NCI-H345 treated with DMSO at 0.1 percent for 48 hours (cell line): ENCODE measurements around the gene THTPA.
A peak's percentile ranks its signal among the peaks of the same experiment; 100 is the strongest.
"Not testable (repeated sequence)": the region's sequence is repeated elsewhere in the genome, so short reads cannot be mapped to it uniquely, and the experiment has no call there.

Experiments used
- DNase-seq: peaks from one replicate; lab custom pipeline; 2025; ENCODE audit not compliant: unreplicated experiment; lab: John Stamatoyannopoulos, UW

The THTPA gene

DNA sequence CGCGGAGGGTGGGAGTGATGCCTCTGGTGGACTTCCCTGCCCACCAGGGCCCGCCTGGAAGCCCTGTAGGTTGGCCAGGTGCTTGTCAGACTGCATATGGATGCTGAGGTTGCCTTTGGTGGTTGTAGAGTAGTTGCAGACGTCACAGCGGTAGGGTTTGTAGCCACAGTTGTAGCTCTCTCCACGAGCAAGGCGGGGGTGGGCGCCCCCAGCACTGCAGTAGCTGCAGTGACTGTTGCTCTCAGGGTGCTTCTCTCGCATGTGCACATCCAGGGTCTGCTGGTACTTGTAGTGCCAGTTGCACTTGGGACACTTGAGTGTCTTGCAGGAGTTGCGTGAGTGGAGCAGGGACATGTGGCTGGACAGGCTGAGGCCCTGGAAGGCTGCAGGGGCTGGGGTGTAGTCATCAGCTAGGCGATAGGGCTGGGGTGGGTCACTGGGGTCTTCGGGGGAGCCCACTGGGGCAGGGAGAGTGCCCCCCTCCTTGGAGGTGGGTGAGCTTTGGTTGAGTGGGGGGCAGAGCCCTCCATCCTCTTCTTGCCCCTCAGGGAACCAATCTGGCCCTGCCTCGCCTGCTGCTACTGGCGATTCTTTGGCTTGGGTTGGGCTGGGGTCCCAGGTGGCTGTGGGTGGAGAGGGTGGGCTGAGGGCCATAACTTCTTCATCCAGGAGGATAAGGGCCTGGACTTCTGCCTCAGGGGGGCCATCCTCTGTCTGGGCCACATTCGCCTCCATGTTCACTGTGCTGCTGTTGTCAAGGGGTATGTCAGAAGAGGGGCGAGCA lies 22.2 kb upstream of the THTPA start:
- DNase-seq, result no peak

DNA sequence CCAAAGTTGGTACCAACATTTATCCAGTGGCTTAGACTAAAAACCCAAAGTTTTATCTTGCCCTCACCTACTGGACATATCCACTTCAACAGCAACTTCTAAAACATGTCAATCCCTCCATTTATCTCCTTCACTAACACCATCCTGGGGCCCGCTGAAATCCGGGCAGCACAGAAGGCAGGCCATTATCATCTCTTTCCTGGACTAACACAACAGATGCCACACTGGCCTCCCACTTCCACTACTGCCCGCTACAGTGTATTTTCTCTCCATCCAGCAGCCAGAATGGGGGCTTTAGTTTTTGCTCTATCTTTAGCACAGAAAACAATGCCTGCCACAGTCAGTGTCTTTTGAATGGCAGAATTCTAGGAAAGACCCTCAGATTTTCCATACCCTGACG lies 20.1 kb upstream of the THTPA start:
- no peak for DNase-seq

DNA sequence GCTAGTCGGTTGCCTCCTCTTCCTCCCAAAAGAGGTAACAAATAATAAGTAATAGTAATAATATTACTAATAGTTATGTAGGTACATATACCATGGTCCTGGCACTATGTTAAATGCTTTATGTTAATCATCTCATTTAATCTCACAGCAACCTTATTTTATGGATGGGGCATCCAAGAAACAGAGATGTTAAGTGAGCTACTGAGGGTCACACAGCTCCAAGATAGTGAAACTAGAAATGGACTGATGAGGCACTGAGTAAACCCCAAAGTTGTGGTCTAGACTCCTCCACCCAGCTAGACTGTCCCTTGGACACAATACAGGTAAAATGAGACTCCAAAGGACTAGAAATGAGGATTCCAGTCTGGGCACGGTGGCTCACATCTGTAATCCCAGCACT lies 19.6 kb upstream of the THTPA start:
- no peak for DNase-seq

DNA sequence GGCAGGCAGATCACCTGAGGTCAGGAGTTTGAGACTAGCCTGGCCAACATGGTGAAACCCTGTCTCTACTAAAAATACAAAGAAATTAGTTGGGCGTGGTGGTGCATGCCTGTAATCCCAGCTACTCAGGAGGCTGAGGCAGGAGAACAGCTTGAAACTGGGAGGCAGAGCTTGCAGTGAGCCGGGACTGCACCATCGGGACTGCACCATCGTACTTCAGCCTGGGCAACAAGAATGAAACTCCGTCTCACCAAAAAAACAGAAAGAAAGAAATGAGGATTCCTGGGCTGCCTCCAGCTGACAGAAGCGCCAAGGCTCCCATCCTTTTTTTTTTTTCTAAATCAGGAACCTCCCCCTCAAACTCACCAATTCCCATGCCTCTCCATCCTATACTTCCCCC lies 19.2 kb upstream of the THTPA start:
- not testable (repeated sequence) for DNase-seq

DNA sequence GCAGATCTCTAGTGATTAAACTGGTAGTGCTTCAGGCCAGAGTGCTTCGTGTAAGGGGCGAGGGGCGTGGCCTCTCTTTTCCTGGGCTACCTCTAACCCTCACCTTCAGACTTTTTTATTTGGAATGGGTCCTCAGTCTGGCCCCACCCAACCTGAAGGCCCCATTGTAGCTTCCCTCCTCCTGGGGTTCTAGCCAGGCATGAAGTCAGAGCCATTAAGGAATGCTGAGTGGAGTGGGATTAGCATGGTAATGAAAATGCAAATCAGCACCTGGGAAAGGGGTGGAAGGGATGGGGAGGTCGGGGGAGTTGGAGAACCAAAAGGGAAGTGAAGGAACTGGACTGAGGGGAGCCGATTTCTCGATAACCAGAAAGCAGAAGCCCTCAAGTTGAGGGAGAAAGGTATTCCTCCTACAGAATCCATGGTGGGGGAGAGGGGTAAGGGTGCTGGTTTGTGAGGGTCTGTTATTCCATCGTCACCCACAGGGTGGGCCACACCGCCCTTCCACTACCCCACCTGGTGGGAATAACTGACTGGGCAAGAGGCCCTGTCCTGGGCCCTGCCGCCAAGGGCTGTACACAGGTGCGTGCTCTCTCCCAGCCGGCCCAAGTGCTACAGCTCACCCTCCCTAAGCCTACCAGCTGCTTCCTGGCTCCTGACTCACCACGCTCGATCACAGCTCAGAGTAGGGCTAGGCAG lies 18.6 kb upstream of the THTPA start:
- no peak for DNase-seq

DNA sequence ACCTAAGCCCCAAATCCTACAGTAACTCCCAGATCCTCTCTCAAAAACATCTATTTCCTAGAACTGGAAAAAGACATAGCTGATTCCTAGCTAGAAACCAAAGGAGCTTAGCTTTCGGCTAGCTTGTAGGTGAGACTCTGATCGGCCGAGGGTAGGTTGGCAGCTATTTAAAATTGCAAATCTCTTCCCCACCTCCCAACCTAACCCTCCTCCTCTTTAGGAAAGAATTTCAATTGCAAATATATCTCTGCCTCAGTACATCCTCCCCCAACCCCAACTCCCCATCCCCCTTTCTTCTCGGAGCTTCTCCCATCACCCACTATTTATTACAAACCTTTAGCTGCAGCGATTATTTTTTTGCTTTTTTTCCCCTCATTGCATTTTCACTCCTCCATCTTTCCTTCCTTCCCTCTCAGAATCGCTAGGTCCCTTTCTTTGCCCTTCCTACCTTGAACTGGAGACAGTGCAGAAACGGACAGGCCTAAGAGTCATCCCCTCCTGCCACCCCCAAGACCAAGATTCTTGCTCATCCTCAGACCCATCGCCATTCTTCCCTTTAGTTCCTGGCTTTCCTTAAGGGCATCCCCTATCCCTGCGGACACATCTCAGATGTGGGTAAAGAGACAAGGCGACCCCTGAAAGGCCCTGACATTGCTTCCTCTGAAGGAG lies 17.9 kb upstream of the THTPA start:
- no peak for DNase-seq

DNA sequence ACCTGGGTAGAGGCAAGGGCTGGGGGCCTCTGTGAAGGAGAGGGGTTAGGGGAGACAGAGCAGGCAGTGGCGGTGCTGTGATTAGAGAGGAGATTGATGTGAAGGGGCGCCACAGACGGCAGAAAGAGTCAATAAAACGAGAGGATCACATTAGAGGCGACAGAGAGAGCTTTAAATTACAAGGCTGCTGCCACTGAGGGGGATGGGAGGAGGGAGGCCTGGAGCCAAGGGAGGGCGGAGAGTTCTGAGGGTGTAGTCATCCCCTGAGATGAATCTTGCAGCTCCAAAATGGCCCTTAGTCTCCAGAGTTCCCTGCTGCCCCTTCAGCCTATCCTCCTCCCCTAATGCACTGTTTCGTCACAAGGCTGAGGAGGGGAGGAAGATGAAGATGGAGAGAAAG lies 17.3 kb upstream of the THTPA start:
- no peak for DNase-seq

DNA sequence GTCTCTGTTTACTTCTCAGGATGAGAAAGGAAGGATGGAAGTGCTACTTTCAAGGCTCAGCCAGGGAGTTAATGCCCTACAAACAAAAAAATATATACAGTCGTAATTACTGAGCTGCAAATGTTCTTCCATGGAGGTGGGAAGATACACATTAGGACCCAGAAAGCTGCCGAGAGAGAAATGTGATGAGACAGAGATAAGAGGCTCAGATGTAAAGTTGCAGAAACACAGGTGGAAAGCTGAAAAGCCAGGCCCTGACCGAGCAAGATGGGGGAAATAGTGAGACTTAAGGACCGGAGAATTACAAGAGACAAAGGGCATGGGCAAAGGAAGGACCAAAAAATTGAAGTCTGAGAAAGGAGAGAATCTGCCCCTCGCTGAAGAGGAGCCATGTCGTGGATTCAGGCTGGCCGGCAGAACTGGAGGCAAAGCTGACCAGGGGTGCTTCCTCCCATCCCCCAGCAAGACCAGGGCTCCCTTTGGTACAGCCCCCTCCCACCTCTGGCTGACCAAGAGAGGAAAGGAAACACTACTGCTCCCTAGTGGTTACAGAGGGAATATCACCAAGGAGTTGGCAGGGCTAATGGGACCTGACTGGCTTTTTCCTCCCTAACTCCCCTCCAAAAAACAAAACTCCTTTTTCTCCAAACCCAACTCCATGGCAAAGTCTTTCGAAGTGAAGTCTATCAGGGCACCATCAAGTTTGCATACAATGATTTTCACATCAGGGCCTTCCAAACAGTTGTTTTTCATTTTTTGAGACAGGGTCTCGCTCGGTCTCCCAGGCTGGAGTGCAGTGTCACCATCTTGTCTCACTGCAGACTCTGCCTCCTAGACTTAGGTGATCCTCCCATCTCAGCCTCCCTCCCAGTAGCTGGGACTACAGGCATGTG lies 16.6 kb upstream of the THTPA start:
- DNase-seq, result peak; percentile 29

DNA sequence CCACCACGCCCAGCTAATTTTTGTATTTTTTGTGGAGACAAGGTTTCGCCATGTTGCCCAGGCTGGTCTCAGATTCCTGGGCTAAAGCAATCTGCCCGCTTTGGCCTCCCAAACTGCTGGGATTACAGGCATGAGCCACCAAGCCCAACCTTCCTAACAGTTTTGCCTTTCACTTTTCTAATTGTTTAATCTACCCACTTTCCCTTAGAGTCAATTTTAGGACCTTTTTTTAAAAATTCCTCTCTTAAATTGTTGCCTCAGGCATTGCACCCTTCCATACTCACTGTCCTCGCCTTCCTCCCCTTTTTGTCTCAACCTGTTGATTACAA lies 16.0 kb upstream of the THTPA start:
- DNase-seq, result no peak

DNA sequence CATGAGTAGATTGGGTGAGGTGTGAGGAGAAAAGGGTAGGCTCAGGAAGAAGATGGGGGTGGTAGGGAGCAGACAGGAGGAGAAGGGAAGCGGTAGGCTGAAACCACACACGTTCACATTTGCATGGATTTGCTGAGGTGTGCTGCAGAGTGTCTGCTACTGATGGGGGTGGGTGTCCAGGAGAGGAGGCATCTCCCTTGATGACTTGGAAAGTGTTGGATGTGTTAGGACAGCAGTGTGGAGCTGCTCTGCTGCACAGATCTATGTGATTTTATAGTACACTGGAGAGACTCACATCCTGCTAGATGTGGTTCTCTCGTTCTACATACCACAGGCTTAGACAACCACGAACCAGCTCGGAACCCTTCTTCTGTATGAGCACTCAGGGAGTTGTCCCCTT lies 13.8 kb upstream of the THTPA start:
- DNase-seq, result no peak

DNA sequence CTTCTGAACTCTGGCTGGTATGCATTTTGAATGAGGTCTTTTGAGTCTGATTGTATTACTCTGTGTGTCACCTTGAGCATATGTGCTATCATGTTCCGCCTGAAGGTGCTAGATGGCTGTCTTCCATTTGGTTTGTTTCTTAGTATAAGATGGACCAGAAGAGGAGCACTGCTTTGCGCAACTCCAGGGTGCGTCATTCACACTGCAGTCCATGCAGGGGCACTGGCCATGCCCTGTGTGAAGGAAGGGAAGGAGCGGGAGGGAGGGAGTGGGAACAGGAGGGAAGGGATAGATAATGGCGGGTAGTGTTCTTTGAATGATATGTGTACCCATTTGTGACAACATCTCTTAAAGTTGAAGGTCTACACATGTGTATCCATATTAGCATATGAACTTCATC lies 12.7 kb upstream of the THTPA start:
- no peak for DNase-seq

DNA sequence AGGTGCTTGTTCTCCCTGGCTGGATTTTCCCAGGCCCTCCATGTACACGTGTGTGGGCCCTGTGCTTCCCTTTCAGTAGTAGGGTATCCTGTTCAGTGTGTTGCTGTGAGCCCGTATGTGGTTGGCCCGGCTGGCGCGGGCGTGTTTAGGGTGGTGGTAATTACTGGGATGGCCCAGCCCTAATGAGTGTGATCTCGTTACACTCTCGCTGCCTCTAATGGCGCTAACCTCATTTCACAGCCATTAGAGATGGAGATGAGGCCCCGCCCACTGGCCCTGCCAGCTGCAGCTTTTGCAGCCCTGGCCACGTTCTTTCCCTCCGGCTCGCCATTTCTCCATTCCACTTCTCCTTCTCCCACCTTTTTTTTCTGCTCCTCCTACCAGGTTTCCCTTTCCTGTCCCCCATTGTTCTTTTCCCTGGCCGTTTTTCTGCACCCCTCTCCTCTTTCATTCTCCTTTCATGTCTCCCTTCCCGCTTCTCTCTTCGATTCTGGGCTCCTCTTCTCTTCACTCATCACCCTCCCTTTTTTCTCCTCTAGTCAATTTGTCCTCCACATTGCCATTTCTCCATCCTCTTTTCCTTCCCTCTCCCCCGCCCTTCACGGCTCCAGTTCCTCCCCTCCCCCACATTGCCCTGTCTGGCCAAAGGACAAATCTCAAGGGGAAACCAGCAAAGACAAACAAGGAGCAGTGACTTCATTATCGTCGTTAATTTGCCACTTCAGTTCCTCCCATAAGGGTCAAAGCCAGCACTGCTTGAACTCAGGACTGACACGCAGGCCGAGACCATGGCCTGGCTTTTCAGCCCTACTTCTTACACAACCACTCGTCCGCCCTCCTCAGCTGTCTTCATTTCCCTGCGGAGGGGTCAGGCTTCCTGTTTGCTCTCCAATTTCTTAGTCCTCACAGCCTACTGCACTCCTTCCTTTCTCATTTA lies 11.3 kb upstream of the THTPA start:
- no peak for DNase-seq

DNA sequence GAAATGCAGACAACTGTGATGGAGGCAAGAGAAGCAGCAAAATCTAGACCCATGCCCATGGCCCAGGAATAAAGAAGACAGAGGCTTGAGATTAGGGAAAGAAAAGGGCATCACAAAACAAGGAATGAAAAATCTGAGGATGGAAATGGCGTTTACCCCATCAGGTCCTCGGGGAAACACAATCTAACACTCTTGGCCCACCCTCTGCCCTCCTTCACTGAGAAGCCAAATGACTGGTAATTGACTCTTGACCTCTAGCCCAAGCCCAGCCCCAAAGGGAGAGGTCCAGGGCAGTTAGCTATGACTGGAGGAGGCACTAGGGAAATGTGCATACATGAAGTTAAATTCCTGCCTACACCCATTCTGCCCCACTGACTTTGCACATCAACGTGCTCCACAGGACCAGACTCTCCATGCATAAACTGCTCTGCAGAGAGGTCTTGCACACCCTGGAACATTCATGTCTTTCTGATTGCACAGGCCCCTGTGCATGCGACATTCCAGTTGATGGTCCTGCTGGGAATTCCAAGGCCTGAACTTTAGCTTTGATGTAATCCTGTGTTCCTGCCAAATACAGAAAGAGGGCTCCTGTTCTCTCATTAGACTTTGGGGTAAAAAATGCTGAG lies 10.2 kb upstream of the THTPA start:
- no peak for DNase-seq

DNA sequence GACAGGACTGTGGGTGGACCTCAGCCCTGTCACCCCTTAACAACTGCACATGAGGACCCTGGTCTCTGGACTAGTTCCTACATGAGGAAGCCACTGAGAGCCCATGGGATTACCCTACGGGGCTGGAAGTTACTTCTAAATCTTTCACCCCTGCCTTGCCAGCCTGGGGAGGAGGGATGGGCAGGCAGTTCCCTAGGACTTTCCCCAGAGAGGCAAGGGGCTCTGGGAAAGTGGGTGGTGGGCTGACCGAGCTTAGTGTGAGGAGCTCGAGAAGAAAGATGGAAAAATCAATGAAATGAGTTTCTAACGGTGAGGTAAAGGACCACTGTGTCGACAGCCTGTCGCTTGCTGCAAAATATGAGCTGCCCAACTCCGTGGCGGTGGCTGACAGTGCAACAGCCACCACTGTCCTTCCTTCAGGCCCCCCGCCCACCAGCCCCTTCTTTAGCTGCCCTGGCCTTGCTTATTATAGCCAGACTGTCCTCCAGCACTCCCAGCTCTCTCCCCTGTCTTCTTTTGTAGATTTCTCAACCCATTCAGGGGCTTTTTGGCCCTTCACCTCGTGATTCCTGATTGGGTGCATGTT lies 9.5 kb upstream of the THTPA start:
- DNase-seq, result no peak

DNA sequence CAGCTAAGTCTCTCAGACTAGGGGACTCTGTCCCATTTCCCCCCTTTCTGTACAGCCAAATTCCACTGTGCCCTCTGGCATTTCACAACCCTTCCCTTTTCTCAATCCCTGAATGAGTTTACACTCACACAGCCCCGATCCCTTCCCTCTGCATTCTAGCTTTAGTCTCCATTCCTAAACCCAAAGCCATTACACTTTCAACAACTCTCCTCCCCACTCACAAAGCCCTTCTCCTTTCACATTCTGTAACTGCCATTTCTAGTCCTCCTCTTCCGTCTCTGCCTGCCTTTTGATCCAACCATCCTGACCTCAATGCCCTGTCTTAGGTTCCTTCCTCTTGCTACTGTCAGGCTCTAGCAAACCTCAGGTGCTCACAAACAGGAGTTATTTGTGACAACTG lies 8.1 kb upstream of the THTPA start:
- DNase-seq, result no peak

DNA sequence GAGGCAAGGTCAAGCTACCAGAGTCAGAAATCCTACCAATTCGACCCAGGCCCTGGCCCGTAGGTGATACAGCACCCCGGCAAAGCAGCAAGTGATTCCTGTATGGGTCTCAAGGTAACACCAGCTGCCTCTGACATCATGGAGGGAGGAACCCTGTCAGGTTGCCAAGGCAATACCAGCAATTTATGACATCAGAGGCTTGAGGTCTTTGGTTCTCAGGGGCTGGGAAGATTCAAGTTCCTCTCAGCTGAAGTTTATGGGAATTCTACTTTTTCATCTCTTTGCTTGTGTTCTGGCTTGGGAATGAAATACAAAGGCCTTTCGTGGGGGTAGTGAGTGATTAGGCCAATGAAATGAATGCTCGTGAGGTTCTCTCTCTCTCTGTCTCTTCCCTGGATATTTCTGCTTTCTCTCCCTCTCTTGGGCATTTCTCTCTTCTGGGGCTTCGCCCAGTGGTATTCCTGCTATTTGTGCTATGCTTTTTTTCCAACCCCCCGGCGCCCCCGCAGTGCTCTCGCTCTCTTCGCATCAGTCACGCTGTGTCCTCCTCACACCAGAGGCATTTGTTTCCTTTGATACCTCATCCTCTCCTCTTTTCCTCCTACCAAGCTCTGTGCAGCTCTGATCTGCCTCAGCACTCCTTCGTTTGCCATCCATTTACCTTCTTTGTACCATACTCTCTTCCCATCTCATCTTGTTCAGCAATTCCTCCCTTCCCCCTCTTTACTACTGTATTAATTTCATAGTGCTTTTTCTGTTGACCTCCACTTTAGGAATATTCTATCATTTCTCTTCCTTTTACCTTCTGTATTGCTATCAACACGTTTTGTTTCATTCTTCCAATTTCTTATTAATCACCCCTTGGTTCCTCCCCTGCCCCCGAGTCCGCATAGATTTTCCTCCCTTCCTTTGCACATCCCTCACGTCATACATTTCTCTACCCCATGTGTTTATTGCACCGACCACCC lies 7.4 kb upstream of the THTPA start:
- no peak for DNase-seq

DNA sequence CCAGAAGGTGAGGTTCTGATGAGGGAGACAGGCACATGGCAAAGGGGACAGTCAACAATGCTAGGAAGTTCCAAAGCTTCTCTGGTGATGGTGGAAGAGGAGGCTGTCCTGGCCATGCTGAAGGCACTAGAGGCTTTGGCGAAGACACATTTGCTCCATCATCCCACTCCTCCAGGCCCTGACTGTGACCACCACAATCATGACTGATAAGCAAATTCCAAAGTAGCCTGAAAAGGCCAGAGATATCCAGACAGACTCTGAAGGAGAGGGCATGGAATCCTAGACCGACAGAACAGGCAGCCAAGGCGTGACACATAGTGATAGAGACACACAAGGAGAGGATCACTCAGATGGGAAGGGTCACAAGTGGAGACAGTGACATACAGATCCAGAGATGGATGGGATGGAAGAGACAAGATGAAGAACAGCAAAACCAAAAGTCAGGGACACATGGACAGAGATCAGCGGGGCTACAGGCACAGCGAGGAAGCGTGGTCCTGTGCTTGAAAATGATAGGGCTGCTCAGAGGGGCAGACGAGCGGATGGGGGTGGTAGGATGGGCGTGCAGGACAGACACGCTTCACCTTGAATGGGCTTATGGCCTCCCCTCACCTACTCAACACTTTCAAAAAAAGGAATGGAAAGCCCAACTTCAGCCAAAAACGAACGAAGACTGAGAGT lies 5.8 kb upstream of the THTPA start:
- DNase-seq, result no peak

DNA sequence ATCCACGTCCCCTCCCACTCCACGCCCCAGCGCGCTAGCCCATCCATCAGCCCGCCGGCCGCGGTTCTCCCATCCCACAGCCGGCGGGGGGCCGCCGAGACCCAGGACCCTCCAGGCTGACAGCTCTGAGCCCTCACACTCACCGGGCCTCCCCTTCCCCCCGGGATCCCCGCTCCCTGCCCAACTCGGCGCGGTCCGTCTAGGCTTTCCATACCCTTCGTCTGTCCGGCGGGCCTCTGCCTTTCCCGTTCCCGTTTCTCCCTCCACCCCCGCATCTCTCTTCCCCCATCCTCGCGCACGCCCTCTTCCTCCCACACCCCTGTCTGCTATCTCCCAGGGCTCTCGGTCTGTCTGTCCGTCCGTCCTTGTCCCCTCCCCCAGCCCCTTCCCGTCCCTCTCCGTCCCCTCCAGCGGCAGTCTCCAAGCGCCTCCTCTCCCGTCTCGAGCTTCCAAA lies 5.2 kb upstream of the THTPA start:
- no peak for DNase-seq
